ENCODE measurements around the gene SHROOM1.

SHROOM1 gene

GRCh38 chr5:132780577-132780976 lies 49.9 kb downstream of the SHROOM1 start:
- in situ Hi-C loops (cut with MboI; ENCODE audit: low sequenced_read_pairs) = no loop called here

DNA sequence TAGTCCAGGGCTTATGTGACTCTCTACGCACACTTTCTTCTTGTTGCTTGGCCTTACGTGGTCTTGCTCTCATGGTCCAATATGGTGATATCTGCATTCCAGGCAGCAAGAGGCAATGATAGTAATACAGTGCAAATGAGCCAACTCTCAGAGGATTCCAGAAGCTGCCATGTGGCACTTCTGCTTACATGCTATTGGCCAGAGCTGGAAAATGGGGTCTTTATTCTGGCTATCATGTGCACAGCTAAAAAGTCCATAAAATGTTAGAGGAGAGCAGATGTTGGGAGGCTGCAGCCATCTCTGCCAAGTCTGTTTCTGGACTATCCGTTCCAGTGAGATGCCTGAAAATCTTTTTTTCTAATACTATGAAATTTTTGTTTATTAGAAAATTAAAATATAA lies 50.5 kb downstream of the SHROOM1 start:
- in situ Hi-C loops (cut with MboI; ENCODE audit: low sequenced_read_pairs) = no loop called here

DNA sequence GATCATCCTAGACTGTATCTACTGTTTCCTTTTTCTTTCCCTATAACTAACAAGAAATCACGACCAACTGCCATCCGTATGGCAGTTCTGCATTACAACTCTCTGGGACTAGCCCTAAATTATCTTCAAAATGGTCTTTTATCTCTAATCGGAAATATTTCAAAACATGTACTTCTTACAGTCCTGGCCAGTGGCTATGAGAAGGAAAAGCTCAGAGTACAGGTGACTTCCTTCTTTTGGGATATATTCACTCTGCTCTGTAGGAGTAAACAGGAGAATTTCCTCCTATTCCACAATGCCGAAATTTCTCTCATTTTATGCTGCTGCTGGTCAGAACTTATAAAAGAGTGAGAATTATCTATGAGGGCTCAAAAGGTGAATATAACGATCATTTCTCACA lies 51.6 kb downstream of the SHROOM1 start:
- in situ Hi-C loops (cut with MboI; ENCODE audit: low sequenced_read_pairs) = no loop called here

GRCh38 chr5:132778129-132778528 lies 52.3 kb downstream of the SHROOM1 start:
- in situ Hi-C loops (cut with MboI; ENCODE audit: low sequenced_read_pairs) = no loop called here

DNA sequence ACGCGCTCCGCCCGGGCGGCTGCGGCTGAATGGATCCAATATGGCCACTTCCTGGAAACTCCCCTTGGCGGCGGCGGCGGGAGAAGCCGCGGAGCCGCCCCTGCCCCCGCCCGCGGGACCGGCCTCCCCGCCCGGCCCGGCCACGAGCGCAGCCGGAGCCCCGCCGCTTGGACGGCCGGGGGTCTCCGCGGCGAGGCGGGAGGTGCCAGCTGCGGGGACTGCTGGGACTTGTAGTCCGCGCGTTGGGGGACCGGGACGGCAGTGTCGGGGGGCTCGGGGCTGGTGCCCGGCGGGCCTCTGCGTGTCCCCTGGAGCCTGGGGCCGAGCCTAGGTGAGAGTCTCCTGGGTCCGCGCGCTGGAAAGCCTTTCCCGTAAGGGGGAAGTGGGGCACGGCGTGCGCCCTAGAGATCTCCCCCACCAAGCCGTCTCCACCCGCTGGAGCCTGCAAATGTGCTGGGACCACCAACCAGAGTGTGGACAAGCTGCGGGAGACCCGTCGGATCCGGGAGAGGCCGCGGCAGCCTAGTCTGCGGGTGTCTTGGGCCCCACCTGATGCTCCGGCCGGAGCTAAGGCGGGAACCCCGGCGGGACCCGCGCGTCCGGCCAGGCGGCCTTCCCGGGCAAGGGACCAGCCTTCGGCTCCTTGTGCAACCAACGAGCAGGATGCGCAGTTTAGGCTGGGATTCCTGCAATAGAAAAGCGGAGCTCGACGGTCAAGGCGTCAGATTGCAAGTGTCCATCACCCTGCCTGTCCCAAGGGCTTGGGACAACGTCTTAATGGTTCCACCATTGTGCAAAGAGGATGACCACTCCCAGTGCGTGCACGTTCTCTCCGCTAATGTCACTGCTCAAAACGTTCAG lies 53.0 kb downstream of the SHROOM1 start, which contains the start of gene SEPTIN8:
SEPTIN8 (minus strand) TSS at position 31 of the 861 bp plus-strand sequence. CDS start 102 bp downstream, outside the sequence.
- in situ Hi-C loops (cut with MboI; ENCODE audit: low sequenced_read_pairs) = no loop called here

GRCh38 chr5:132776938-132777208 lies 53.6 kb downstream of the SHROOM1 start:
- in situ Hi-C loops (cut with MboI; ENCODE audit: low sequenced_read_pairs) = no loop called here

DNA sequence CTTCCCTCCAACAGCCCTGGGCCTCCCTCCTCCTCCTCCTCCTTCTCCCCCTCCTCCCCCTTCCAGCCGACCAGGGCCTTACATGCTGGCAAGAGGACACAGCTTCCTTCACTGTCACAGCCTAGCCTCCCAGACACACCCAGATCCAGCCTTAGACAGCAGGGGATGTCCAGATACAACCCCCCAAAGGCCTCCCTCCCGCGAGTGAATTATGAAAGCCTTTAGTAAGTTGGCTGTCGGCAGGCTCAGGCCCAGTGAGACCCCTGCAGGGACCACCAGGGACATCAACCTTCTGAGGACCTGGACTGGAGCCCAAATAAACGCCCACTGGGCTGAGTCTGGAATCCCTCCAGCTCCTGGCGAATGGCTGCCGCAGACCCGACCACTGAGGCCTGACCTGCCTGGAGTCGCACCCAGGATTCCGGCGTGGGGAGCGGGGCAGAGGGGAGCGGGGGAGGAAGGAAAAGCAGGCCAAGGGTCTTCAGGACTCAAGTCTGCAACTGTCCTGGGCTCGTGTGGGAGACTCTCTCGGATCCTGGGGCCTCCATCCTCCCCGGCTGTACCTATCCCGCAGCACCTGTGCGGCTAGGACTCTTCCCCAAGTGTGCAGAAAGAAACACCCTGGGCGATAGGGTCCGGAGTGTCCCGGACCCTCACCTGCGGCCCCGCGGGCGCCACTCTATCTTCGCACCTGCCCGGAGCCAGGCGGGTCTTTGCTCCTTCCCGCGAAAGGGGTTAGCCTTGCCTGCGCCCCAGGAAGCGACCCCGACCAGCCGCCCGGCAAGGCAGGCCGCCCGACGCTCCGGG lies 54.1 kb downstream of the SHROOM1 start:
- in situ Hi-C loops (cut with MboI; ENCODE audit: low sequenced_read_pairs) = no loop called here

DNA sequence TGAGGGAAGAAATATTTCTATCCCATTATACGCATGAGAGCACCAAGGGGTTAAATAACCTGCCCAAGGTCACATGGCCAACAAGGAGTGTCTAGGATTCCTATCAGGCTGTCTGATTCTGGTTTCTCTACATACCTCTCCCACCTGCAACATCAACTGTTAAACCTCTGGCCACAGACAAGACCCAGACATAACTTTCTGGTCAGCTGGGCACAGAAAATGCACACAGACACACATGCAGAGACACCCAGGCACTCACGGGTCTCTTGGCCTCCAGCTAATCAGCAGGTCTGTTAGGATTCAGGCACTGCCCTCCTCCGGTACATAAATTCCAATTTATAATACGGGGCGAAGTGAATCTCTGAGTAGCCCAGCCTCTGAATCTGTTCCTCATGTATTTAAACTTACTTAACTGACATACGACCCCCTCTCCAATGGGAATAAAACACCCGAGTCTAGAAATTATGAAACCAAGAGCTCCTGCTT lies 54.9 kb downstream of the SHROOM1 start:
- in situ Hi-C loops (cut with MboI; ENCODE audit: low sequenced_read_pairs) = no loop called here

DNA sequence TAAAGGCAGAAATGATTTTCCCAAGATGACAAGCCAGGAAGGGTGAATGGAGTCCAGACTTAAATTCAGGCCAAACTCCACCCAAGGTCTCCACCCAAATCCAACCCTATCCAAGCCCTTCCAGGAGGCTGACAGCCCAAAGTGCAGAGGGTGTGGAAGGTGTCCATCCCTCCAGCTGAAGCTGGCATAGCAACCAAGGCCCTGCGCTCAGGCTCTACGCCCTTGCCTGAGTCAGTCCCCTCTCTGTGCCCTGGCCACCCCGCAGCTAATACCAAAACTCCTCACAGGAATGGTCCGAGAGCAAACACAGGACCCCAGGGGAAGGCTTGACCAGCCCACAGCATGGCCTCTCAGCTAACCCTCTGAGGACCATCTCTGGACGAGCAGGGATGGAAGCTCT lies 55.6 kb downstream of the SHROOM1 start:
- in situ Hi-C loops (cut with MboI; ENCODE audit: low sequenced_read_pairs) = no loop called here

- in situ Hi-C loops (cut with MboI; ENCODE audit: low sequenced_read_pairs) = no loop called here
Measured at GRCh38 chr5:132774406-132774805, 56.0 kb downstream of the SHROOM1 start.

DNA sequence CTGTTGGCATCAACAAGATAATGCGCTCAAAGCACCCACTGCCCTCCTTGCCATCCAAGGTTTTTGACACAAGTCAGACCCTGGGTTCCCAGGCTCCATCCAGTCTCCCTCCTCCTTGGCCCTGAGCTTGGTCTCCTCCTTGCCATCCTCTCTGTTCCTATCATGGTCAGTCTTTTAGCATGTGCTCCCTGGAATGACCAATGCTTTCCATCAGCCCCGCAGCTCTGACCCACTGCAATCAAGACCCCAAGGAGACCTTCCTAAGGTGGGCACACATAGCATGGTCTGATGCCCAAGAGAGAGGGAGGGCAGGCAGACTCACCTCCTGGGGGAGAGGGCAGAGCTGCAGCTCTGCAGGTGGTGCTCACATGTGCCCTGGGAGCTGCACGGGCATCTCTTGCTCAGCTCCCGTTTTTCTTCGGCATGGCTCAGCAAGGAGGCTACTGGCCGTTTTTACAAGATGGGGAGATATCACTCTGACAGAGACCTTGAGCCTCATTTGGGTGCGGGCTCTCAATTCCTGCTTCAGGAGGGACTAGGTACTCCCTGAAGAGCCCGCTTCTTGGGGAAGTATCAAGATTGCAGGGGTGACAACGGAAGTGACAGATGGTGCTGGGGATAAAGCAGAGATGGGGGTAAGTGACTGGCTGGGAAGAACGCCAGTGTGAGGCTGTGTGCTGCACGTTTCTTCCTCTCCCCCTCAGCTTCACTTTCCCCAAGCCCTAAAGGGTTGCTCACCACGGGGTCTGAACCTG lies 56.7 kb downstream of the SHROOM1 start:
- in situ Hi-C loops (cut with MboI; ENCODE audit: low sequenced_read_pairs) = no loop called here

DNA sequence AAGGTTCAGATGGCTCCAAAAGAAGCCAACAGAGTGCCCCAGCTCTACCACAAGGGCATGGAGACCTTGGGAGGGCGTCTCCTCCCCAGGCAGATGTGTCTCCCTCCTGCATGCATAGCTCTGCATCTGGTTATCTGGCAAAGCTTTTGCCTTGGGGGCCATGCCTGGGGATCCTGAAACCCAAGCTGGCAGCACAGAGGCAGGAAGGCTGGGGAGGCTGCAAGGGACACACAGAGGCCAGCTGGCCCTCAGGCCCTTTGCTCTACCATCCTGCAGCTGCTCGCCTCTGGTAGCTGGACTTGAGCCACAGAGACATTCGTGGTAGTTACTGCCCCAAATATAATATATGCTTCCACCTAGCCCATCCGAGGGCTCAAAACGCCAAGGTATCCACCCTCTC lies 57.3 kb downstream of the SHROOM1 start:
- in situ Hi-C loops (cut with MboI; ENCODE audit: low sequenced_read_pairs) = no loop called here

DNA sequence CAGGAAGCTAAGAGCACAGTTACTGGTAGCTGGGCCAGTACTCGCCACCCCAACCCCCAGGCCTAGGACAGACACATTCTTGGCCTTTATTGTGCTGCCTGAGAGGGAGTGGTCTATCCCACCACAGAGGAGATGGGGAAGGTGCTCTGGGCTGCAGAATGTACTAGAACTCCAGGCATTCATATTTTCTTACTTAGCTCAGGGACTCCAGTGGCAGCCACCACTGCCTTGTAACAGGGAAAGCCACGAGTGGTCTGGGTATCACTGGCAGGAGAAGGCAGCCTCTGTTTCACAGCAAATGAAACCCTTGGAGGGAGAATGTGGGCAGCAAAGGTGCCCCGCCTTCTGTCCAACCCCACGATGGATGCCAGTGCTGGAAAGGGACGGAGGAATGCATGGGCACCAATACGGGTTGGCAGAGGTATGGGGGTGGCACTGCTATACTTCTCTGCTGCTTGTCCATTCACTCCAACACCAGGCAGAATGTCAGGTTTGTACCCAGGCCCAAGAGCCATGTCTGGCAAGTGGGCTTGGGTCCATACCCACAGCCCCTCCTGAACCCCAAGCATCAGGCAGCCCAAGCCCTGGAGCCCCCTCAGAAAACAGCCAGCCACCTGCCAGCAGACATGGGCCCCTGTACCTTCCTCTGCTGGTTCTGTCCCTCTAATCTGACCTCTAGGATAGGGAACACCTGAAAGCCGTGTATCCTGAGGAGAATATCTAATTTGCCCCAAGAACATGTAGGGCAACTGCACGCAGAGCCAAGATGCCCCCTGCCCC lies 58.0 kb downstream of the SHROOM1 start:
- in situ Hi-C loops (cut with MboI; ENCODE audit: low sequenced_read_pairs) = no loop called here

Data from HL-60/S4 treated with retinoic acid at 250 ng/mL for 4 days and 3 days (cell line).